ENCODE data around the gene GUCY2F.

GRCh38 chrX:109347632-109348031 lies 134.3 kb downstream of the GUCY2F start:
- TF ChIP-seq, protein P1, sequence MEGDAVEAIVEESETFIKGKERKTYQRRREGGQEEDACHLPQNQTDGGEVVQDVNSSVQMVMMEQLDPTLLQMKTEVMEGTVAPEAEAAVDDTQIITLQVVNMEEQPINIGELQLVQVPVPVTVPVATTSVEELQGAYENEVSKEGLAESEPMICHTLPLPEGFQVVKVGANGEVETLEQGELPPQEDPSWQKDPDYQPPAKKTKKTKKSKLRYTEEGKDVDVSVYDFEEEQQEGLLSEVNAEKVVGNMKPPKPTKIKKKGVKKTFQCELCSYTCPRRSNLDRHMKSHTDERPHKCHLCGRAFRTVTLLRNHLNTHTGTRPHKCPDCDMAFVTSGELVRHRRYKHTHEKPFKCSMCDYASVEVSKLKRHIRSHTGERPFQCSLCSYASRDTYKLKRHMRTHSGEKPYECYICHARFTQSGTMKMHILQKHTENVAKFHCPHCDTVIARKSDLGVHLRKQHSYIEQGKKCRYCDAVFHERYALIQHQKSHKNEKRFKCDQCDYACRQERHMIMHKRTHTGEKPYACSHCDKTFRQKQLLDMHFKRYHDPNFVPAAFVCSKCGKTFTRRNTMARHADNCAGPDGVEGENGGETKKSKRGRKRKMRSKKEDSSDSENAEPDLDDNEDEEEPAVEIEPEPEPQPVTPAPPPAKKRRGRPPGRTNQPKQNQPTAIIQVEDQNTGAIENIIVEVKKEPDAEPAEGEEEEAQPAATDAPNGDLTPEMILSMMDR (IDR thresholded peaks at IDR 0.05) = no peak
- no peak for TF ChIP-seq POLR2A (IDR thresholded peaks at IDR 0.05)
